ENCODE measurements around the gene IARS2.
"Not testable (repeated sequence)": the region's sequence is repeated elsewhere in the genome, so short reads cannot be mapped to it uniquely, and the experiment has no call there.

The IARS2 gene

GRCh38 chr1:220112600-220112999, 18.7 kb downstream of the IARS2 start:
- DNase-seq (ENCODE audit: low read depth in 1 of 2, low spot score in 1 of 2), result not testable (repeated sequence)

- DNase-seq (ENCODE audit: low read depth in 1 of 2, low spot score in 1 of 2), result peak in 1 of 2 donors; percentile 22
Observed at GRCh38 chr1:220113136-220113695, 19.3 kb downstream of the IARS2 start.

- no peak for DNase-seq (ENCODE audit: low read depth in 1 of 2, low spot score in 1 of 2)
Observed at GRCh38 chr1:220119043-220119512, 25.1 kb downstream of the IARS2 start.

GRCh38 chr1:220121791-220122530, 28.0 kb downstream of the IARS2 start:
- DNase-seq (ENCODE audit: low read depth in 1 of 2, low spot score in 1 of 2), result no peak

GRCh38 chr1:220123066-220123465, 29.1 kb downstream of the IARS2 start:
- no peak for DNase-seq (ENCODE audit: low read depth in 1 of 2, low spot score in 1 of 2)

- DNase-seq (ENCODE audit: low read depth in 1 of 2, low spot score in 1 of 2), result no peak
Observed at GRCh38 chr1:220123889-220124288, 30.0 kb downstream of the IARS2 start.

GRCh38 chr1:220124542-220124941, 30.6 kb downstream of the IARS2 start:
- DNase-seq (ENCODE audit: low read depth in 1 of 2, low spot score in 1 of 2), result no peak

GRCh38 chr1:220127076-220127475, 33.1 kb downstream of the IARS2 start:
- DNase-seq (ENCODE audit: low read depth in 1 of 2, low spot score in 1 of 2), result no peak

GRCh38 chr1:220129479-220130210, 35.7 kb downstream of the IARS2 start:
- no peak for DNase-seq (ENCODE audit: low read depth in 1 of 2, low spot score in 1 of 2)

GRCh38 chr1:220135755-220136154, 41.8 kb downstream of the IARS2 start:
- no peak for DNase-seq (ENCODE audit: low read depth in 1 of 2, low spot score in 1 of 2)

GRCh38 chr1:220137019-220137786, 43.3 kb downstream of the IARS2 start:
- no peak for DNase-seq (ENCODE audit: low read depth in 1 of 2, low spot score in 1 of 2)

- DNase-seq (ENCODE audit: low read depth in 1 of 2, low spot score in 1 of 2), result no peak
Observed at GRCh38 chr1:220139966-220140365, 46.0 kb downstream of the IARS2 start.

GRCh38 chr1:220144051-220144450, 50.1 kb downstream of the IARS2 start:
- no peak for DNase-seq (ENCODE audit: low read depth in 1 of 2, low spot score in 1 of 2)

GRCh38 chr1:220149742-220150141, 55.8 kb downstream of the IARS2 start:
- DNase-seq (ENCODE audit: low read depth in 1 of 2, low spot score in 1 of 2), result no peak

- DNase-seq (ENCODE audit: low read depth in 1 of 2, low spot score in 1 of 2), result no peak
Observed at GRCh38 chr1:220151454-220151853, 57.5 kb downstream of the IARS2 start.

GRCh38 chr1:220153147-220153546, 59.2 kb downstream of the IARS2 start:
- no peak for DNase-seq (ENCODE audit: low read depth in 1 of 2, low spot score in 1 of 2)

- DNase-seq (ENCODE audit: low read depth in 1 of 2, low spot score in 1 of 2), result no peak
Observed at GRCh38 chr1:220156620-220157146, 62.8 kb downstream of the IARS2 start.

- no peak for DNase-seq (ENCODE audit: low read depth in 1 of 2, low spot score in 1 of 2)
Observed at GRCh38 chr1:220157738-220158137, 63.8 kb downstream of the IARS2 start.

- DNase-seq (ENCODE audit: low read depth in 1 of 2, low spot score in 1 of 2), result not testable (repeated sequence)
Observed at GRCh38 chr1:220158530-220158929, 64.6 kb downstream of the IARS2 start.

GRCh38 chr1:220159041-220159440, 65.1 kb downstream of the IARS2 start:
- no peak for DNase-seq (ENCODE audit: low read depth in 1 of 2, low spot score in 1 of 2)

GRCh38 chr1:220160027-220160426, 66.1 kb downstream of the IARS2 start:
- no peak for DNase-seq (ENCODE audit: low read depth in 1 of 2, low spot score in 1 of 2)

Data from activated CD4-positive, alpha-beta T cell treated with anti-CD3 and anti-CD28 coated beads, Interleukin-2, amount 50 U/mL, for 24 hours (primary cell).